Measurements from ENCODE around the gene IGSF21. TPM values are rescaled to one million over a fixed set of nuclear protein-coding genes. Genes with fewer than 3 reads are reported as not detected.
A peak's percentile ranks its signal among the peaks of the same experiment; 100 is the strongest.

The IGSF21 gene
- total and polyA plus RNA-seq, 2 of the 8 experiments (the other 6 are each of a cell fraction or from before 2014, with no cell fraction given), result 22.5 to 28.5 TPM

GRCh38 chr1:18091660-18092446 lies 15.7 kb upstream of the IGSF21 start:
- no peak overlapping the region for H3K23ac ChIP-seq (ENCODE audit: insufficient read length)
- no peak overlapping the region for H2AFZ ChIP-seq (ENCODE audit: low read length)
- H2BK20ac ChIP-seq (ENCODE audit: low read length), result peak overlapping the region; percentile 94
- no peak overlapping the region for H3K4me2 ChIP-seq (ENCODE audit: insufficient read depth in 1 of 2, low read depth in 2 of 2, low read length in 2 of 2)
- no peaks in the 10 kb centered on the region for H4K20me1 ChIP-seq (replicated peaks in 1 of 2; ENCODE audit: control insufficient read depth in 1 of 2, insufficient read depth in 2 of 2, low read length in 2 of 2)
- H3K14ac ChIP-seq (ENCODE audit: insufficient read length), result no peak overlapping the region
- no peak overlapping the region for H3K4ac ChIP-seq (replicated peaks; ENCODE audit: insufficient read length, low read depth, low read length)
- H3K36me3 ChIP-seq (ENCODE audit: control insufficient read depth in 2 of 4, insufficient read depth in 4 of 4, low read length in 3 of 4), result no peaks in the 10 kb centered on the region
- no peak overlapping the region for H4K8ac ChIP-seq (ENCODE audit: extremely low read depth, insufficient read depth, low read length)
- H4K91ac ChIP-seq (replicated peaks; ENCODE audit: insufficient read length, low read length), result no peak overlapping the region
- peaks cover 0 to 5% (median 0%) of the 10 kb centered on the region in 4 experiments; a peak in 1 of 7 replicates for H3K27me3 ChIP-seq (replicated peaks in 1 of 4; ENCODE audit: control insufficient read depth in 3 of 4, extremely low read depth in 1 of 4, insufficient read depth in 3 of 4, low read length in 3 of 4)
- 83% methylated on average over 7 of the region's 7 CpGs; no CpG with 5 or more reads in 1 of the 2 experiments for WGBS, 2 experiments (ENCODE audit: extremely low coverage in 1 of 2, insufficient coverage in 1 of 2, insufficient read length in 1 of 2, insufficient replicate concordance in 2 of 2, low coverage in 1 of 2, low lambda C conversion rate in 2 of 2, missing lambda C conversion rate in 1 of 2)
- POLR2A ChIA-PET (ENCODE audit: partially characterized antibody), result interaction anchor here (0.6 to 2.2 kb wide), 4 partner anchors 9 to 115 kb away, joined by 3 to 6 read pairs (median 4); no protein-coding TSS in a partner anchor
- H3K56ac ChIP-seq (replicated peaks; ENCODE audit: insufficient read length, low read depth, low read length), result no peak overlapping the region
- no peak overlapping the region; the same call in 1 of the 2 replicates for H2BK5ac ChIP-seq (ENCODE audit: low read depth, low read length)
- no peaks in the 10 kb centered on the region for H3K79me2 ChIP-seq (ENCODE audit: control insufficient read depth in 1 of 2, insufficient read depth in 2 of 2, low read length in 2 of 2)
- no peak overlapping the region for H2BK120ac ChIP-seq (replicated peaks; ENCODE audit: low read depth, low read length)
- H3K4me1 ChIP-seq (replicated peaks in 1 of 4; ENCODE audit: control insufficient read depth in 3 of 4, insufficient read depth in 4 of 4, low read length in 3 of 4), result peaks cover 6 to 23% (median 15%) of the 10 kb centered on the region in 4 experiments
- H3K23me2 ChIP-seq (ENCODE audit: low read depth, low read length), result no peaks in the 10 kb centered on the region; the same call in 1 of the 2 replicates
- DNase-seq (ENCODE audit: low read depth in 1 of 2, low spot score in 2 of 2) (no peak), FAIRE-seq (no peak)
- H3K9ac ChIP-seq (replicated peaks in 1 of 4; ENCODE audit: extremely low read depth in 1 of 4, low read depth in 3 of 4, low read length in 3 of 4), result no peak overlapping the region
- peak overlapping the region; percentile 46; the same call in 1 of the 2 replicates for H2BK15ac ChIP-seq (ENCODE audit: low read length)
- peak overlapping the region in 1 of 4 experiments; percentile 5; a peak in 2 of 8 replicates for H3K4me3 ChIP-seq (ENCODE audit: extremely low read depth in 1 of 4, insufficient read depth in 2 of 4, low read depth in 3 of 4, low read length in 4 of 4)
- H4K5ac ChIP-seq (ENCODE audit: insufficient read length, low read depth, low read length), result no peak overlapping the region
- CTCF ChIA-PET (ENCODE audit: partially characterized antibody), result interaction anchor here (0.6 to 3.4 kb wide), 13 partner anchors 8 to 1498 kb away, joined by 3 to 34 read pairs (median 5); no protein-coding TSS in a partner anchor
- H3K9me3 ChIP-seq (ENCODE audit: insufficient read depth in 2 of 2, low read depth in 1 of 2, low read length in 1 of 2), result peaks cover 5 to 6% of the 10 kb centered on the region in 2 experiments; a peak in 2 of 4 replicates
- H3K79me1 ChIP-seq (ENCODE audit: low read depth, low read length), result no peaks in the 10 kb centered on the region
- no peak overlapping the region for H2AK5ac ChIP-seq (ENCODE audit: low read depth, low read length)
- H3K27ac ChIP-seq (ENCODE audit: low read depth, low read length), result no peak overlapping the region
- H2BK12ac ChIP-seq (ENCODE audit: low read depth, low read length), result peak overlapping the region; percentile 62; the same call in 1 of the 2 replicates
- no peak overlapping the region for H3K18ac ChIP-seq (ENCODE audit: extremely low read depth, low read length)
- TF ChIP-seq KDM1A (IDR thresholded peaks at IDR 0.05; ENCODE audit: borderline replicate concordance, low read length) (no peak), TAF1 (IDR thresholded peaks at IDR 0.05; ENCODE audit: low read depth, low read length) (no peak), NRF1 (IDR thresholded peaks at IDR 0.05; ENCODE audit: low read depth, low read length) (no peak), MAX (IDR thresholded peaks at IDR 0.05) (no peak), BRCA1 (IDR thresholded peaks at IDR 0.05; ENCODE audit: low read depth, low read length) (no peak), FOSL1 (IDR thresholded peaks at IDR 0.05; ENCODE audit: insufficient read depth, low read depth, low read length) (no peak), CTCF (IDR thresholded peaks at IDR 0.05; ENCODE audit: control extremely low read depth in 1 of 3, insufficient read depth in 1 of 3, low read depth in 1 of 3, low read length in 3 of 3) (no peak), GTF2F1 (IDR thresholded peaks at IDR 0.05; ENCODE audit: borderline replicate concordance, low read depth, low read length) (no peak), RXRA (IDR thresholded peaks at IDR 0.05; ENCODE audit: insufficient read depth, low read depth, low read length) (no peak)
